Progenitor cell of endocrine pancreas (in vitro differentiated cells): ENCODE results near the gene BACH2. TPM values are rescaled to one million over a fixed set of nuclear protein-coding genes. Genes with fewer than 3 reads are reported as not detected.
"Not testable (repeated sequence)": the region's sequence is repeated elsewhere in the genome, so short reads cannot be mapped to it uniquely, and the experiment has no call there.

Experiments used
- DNase-seq: peaks from one replicate; pipeline ENCODE4 v3.0.0; 2021; ENCODE audit warnings: low spot score; ENCODE audit not compliant: unreplicated experiment
- H3K27ac Mint-ChIP-seq: 2 replicates; pipeline ENCODE4 v1.8.0; 2021; ENCODE audit warnings: mild to moderate bottlenecking, moderate library complexity, mixed read lengths
- H3K27me3 Mint-ChIP-seq: 2 replicates; pipeline ENCODE4 v1.8.0; 2021; ENCODE audit warnings: mixed read lengths
- H3K36me3 Mint-ChIP-seq: 2 replicates; pipeline ENCODE4 v1.8.0; 2022; ENCODE audit warnings: mixed read lengths; ENCODE audit not compliant: insufficient read depth
- H3K4me1 Mint-ChIP-seq: 2 replicates; pipeline ENCODE4 v1.8.0; 2021; ENCODE audit warnings: low read depth, mixed read lengths
- H3K4me3 Mint-ChIP-seq: 2 replicates; pipeline ENCODE4 v1.8.0; 2021; ENCODE audit warnings: low read depth, mild to moderate bottlenecking, moderate library complexity, mixed read lengths
- H3K9me3 Mint-ChIP-seq: 2 replicates; pipeline ENCODE4 v1.8.0; 2021; ENCODE audit warnings: low read depth, mixed read lengths
- CTCF ChIP-seq: fragments of 200-600 bp; sonication (generic); IDR thresholded peaks from one replicate; pipeline ENCODE4 v1.5.0; 2021; ENCODE audit warnings: antibody characterized with exemption, mild to moderate bottlenecking; ENCODE audit not compliant: unreplicated experiment
- total RNA-seq: library from RNA; stranded (reverse); gene quantifications from 2 replicates; pipeline ENCODE4 v1.2.1, GENCODE V29; 2021

Gene BACH2
- total RNA-seq, 1 donor from 2014 or later, result 11.2 TPM

GRCh38 chr6:90131125-90131524, 165.5 kb downstream of the BACH2 start:
- no peak for DNase-seq
- H3K9me3 Mint-ChIP-seq, result no peaks in the 10 kb centered on the region
- H3K27me3 Mint-ChIP-seq, result no peaks in the 10 kb centered on the region
- H3K36me3 Mint-ChIP-seq, result no peaks in the 10 kb centered on the region
- no peak overlapping the region for H3K4me3 Mint-ChIP-seq
- TF ChIP-seq CTCF, result no peak
- peaks cover 2% of the 10 kb centered on the region for H3K4me1 Mint-ChIP-seq
- H3K27ac Mint-ChIP-seq, result no peak overlapping the region

GRCh38 chr6:90128687-90129086, 168.0 kb downstream of the BACH2 start:
- not testable (repeated sequence) for H3K27ac Mint-ChIP-seq, H3K36me3 Mint-ChIP-seq

GRCh38 chr6:90127595-90127994, 169.0 kb downstream of the BACH2 start:
- Mint-ChIP-seq H3K36me3 (no peaks in the 10 kb centered on the region), H3K4me3 (no peak overlapping the region), H3K9me3 (no peaks in the 10 kb centered on the region), H3K27ac (no peak overlapping the region), H3K4me1 (peaks cover 4% of the 10 kb centered on the region), H3K27me3 (no peaks in the 10 kb centered on the region)
- no peak for TF ChIP-seq CTCF
- no peak for DNase-seq

More at GRCh38 chr6:90128687-90129086, 168.0 kb downstream of the BACH2 start:
- not testable (repeated sequence) for H3K4me1 Mint-ChIP-seq, DNase-seq, H3K4me3 Mint-ChIP-seq, H3K27me3 Mint-ChIP-seq, H3K9me3 Mint-ChIP-seq

- Mint-ChIP-seq H3K9me3 (no peaks in the 10 kb centered on the region), H3K4me3 (no peak overlapping the region), H3K4me1 (peaks cover 4% of the 10 kb centered on the region), H3K36me3 (no peaks in the 10 kb centered on the region), H3K27me3 (no peaks in the 10 kb centered on the region), H3K27ac (no peak overlapping the region)
- no peak for DNase-seq
- TF ChIP-seq CTCF, result no peak
Observed at GRCh38 chr6:90126839-90127238, 169.8 kb downstream of the BACH2 start.

GRCh38 chr6:90126181-90126580, 170.5 kb downstream of the BACH2 start:
- TF ChIP-seq CTCF, result no peak
- DNase-seq, result no peak
- H3K9me3 Mint-ChIP-seq, result no peaks in the 10 kb centered on the region
- H3K36me3 Mint-ChIP-seq, result no peaks in the 10 kb centered on the region
- H3K4me1 Mint-ChIP-seq, result peaks cover 4% of the 10 kb centered on the region
- H3K27ac Mint-ChIP-seq, result no peak overlapping the region
- H3K27me3 Mint-ChIP-seq, result no peaks in the 10 kb centered on the region
- no peak overlapping the region for H3K4me3 Mint-ChIP-seq

GRCh38 chr6:90124874-90125510, 171.7 kb downstream of the BACH2 start:
- Mint-ChIP-seq H3K4me3 (no peak overlapping the region), H3K27me3 (no peaks in the 10 kb centered on the region), H3K36me3 (no peaks in the 10 kb centered on the region), H3K9me3 (no peaks in the 10 kb centered on the region), H3K4me1 (peaks cover 4% of the 10 kb centered on the region), H3K27ac (no peak overlapping the region)
- DNase-seq, result no peak
- TF ChIP-seq CTCF, result no peak
